ENCODE data around the gene CPLX3. TPM values are rescaled to one million over a fixed set of nuclear protein-coding genes. Genes with fewer than 3 reads are reported as not detected.

Gene CPLX3
- total and polyA plus RNA-seq, 2 donors (not counting 3 experiments of a cell fraction or from before 2014, with no cell fraction given) = not detected

- H3K9me1 ChIP-seq (replicated peaks; ENCODE audit: control insufficient read depth, extremely low read depth, insufficient read depth, low read length) = no peaks in the 10 kb centered on the region
- intact Hi-C loops (cut with micrococcal nuclease) = loop anchor here (2.0 to 5.0 kb wide), 3 partner anchors 65 to 109 kb away; partner anchors contain the start of gene COX5A
- H3K4me3 ChIP-seq (replicated peaks in 1 of 3; ENCODE audit: insufficient read depth in 1 of 3, low read depth in 1 of 3, low read length in 3 of 3) = peak overlapping the region in 1 of 3 experiments; percentile 81
- H3K36me3 ChIP-seq (ENCODE audit: control insufficient read depth in 2 of 2, extremely low read depth in 1 of 2, insufficient read depth in 2 of 2, low read length in 2 of 2) = peaks cover 0 to 10% of the 10 kb centered on the region in 2 experiments
- peak overlapping the region; percentile 87 for H3K4me2 ChIP-seq (ENCODE audit: insufficient read depth, low read length)
- TF ChIP-seq GATA2 (IDR thresholded peaks at IDR 0.05; ENCODE audit: insufficient read depth, insufficient read length, low read depth, low read length) = no peak
- TF ChIP-seq MYC (IDR thresholded peaks at IDR 0.05; ENCODE audit: low read depth, low read length) = no peak
- TF ChIP-seq FOS (IDR thresholded peaks at IDR 0.05; ENCODE audit: borderline replicate concordance, insufficient read depth, low read length) = no peak
- no peak for TF ChIP-seq CTCF (IDR thresholded peaks at IDR 0.05; ENCODE audit: extremely low read depth in 1 of 2, insufficient read depth in 1 of 2, low read depth in 1 of 2, low read length in 2 of 2)
- no peak for TF ChIP-seq POLR2A (IDR thresholded peaks at IDR 0.05; ENCODE audit: low read depth, low read length)
- no peak for TF ChIP-seq JUN (IDR thresholded peaks at IDR 0.05; ENCODE audit: borderline replicate concordance, insufficient read depth, insufficient read length, low read depth)
- H3K27ac ChIP-seq (ENCODE audit: insufficient read depth, low read depth, low read length) = no peak overlapping the region
- H4K20me1 ChIP-seq (replicated peaks; ENCODE audit: control insufficient read depth, extremely low read depth, insufficient read depth, low read length) = no peaks in the 10 kb centered on the region
- H3K9me3 ChIP-seq (replicated peaks; ENCODE audit: control insufficient read depth, insufficient read depth, low read length) = no peaks in the 10 kb centered on the region
- DNase-seq (ENCODE audit: low read depth, low spot score) (no peak), FAIRE-seq (no peak)
- ChIA-PET POLR2A (no interaction called here), CTCF (interaction anchor here (1.1 to 5.3 kb wide), 5 partner anchors 29 to 109 kb away, joined by 3 to 37 read pairs (median 6); no protein-coding TSS in a partner anchor)
- peaks cover 2% of the 10 kb centered on the region for H3K79me2 ChIP-seq (ENCODE audit: control insufficient read depth, insufficient read depth, low read length)
- peaks cover 11% of the 10 kb centered on the region for H3K4me1 ChIP-seq (ENCODE audit: control insufficient read depth, extremely low read depth, insufficient read depth, low read length)
- no peak overlapping the region for H2AFZ ChIP-seq (ENCODE audit: low read depth, low read length)
- no peaks in the 10 kb centered on the region for H3K27me3 ChIP-seq (ENCODE audit: control insufficient read depth in 2 of 2, insufficient read depth in 2 of 2, low read length in 2 of 2)
- dilution Hi-C loops (cut with MboI; ENCODE audit: extremely low pct_ligation_motif_present, low sequenced_read_pairs) = no loop called here
- no TSS peak for BruUV-seq (replicated peaks)
- H3K9ac ChIP-seq (replicated peaks; ENCODE audit: extremely low read depth, insufficient read depth, low read length) = no peak overlapping the region
These were observed 15.5 kb downstream of the CPLX3 start for GRCh38 chr15:74841891-74842373.

Data from endothelial cell of umbilical vein (primary cell).